Stimulated activated naive CD4-positive, alpha-beta T cell treated with Interleukin-2 at 50 U/mL for 16 hours (primary cell): ENCODE data around the gene NUDT7.

Experiments
- DNase-seq: peaks from one replicate; lab custom pipeline; 2025; lab: John Stamatoyannopoulos, UW

Gene NUDT7

GRCh38 chr16:77724174-77724573, 1.9 kb downstream of the NUDT7 start:
- DNase-seq: no peak

GRCh38 chr16:77729951-77730350, 7.6 kb downstream of the NUDT7 start:
- no peak for DNase-seq

- no peak for DNase-seq
Observed at GRCh38 chr16:77732241-77732946, 10.1 kb downstream of the NUDT7 start.

GRCh38 chr16:77736879-77737278, 14.6 kb downstream of the NUDT7 start:
- DNase-seq: no peak

GRCh38 chr16:77738706-77739558, 16.6 kb downstream of the NUDT7 start:
- no peak for DNase-seq

- no peak for DNase-seq
Observed at GRCh38 chr16:77739559-77739892, 17.2 kb downstream of the NUDT7 start.

GRCh38 chr16:77744141-77744540, 21.8 kb downstream of the NUDT7 start:
- DNase-seq: no peak

GRCh38 chr16:77745972-77746371, 23.7 kb downstream of the NUDT7 start:
- no peak for DNase-seq

GRCh38 chr16:77748421-77749005, 26.2 kb downstream of the NUDT7 start:
- no peak for DNase-seq

GRCh38 chr16:77749415-77749814, 27.1 kb downstream of the NUDT7 start:
- no peak for DNase-seq

GRCh38 chr16:77758046-77758445, 35.7 kb downstream of the NUDT7 start:
- DNase-seq: no peak

- no peak for DNase-seq
Observed at GRCh38 chr16:77758508-77758907, 36.2 kb downstream of the NUDT7 start.

GRCh38 chr16:77759201-77759600, 36.9 kb downstream of the NUDT7 start:
- DNase-seq: no peak

- DNase-seq: no peak
Observed at GRCh38 chr16:77759821-77760220, 37.5 kb downstream of the NUDT7 start.

- no peak for DNase-seq
Observed at GRCh38 chr16:77760800-77761199, 38.5 kb downstream of the NUDT7 start.

GRCh38 chr16:77761204-77761603, 38.9 kb downstream of the NUDT7 start:
- DNase-seq: no peak

GRCh38 chr16:77762262-77762661, 39.9 kb downstream of the NUDT7 start:
- no peak for DNase-seq

- no peak for DNase-seq
Observed at GRCh38 chr16:77763994-77764393, 41.7 kb downstream of the NUDT7 start.

- no peak for DNase-seq
Observed at GRCh38 chr16:77767211-77767610, 44.9 kb downstream of the NUDT7 start.

- DNase-seq: no peak
Observed at GRCh38 chr16:77767826-77768225, 45.5 kb downstream of the NUDT7 start.

- no peak for DNase-seq
Observed at GRCh38 chr16:77775911-77776909, 53.9 kb downstream of the NUDT7 start.

- no peak for DNase-seq
Observed at GRCh38 chr16:77777745-77778144, 55.4 kb downstream of the NUDT7 start.
